IgD-negative memory B cell (primary cell): Measurements from ENCODE around the gene SLC40A1. TPM values are rescaled to one million over a fixed set of nuclear protein-coding genes. Genes with fewer than 3 reads are reported as not detected.

Experiments used
- H3K27ac Mint-ChIP-seq, 3 donors: one replicate each; pipeline ENCODE4 v1.8.0; 2020 to 2022; ENCODE audit warnings: mild to moderate bottlenecking in 3 of 3, mixed read lengths in 3 of 3, moderate library complexity in 1 of 3
- H3K27me3 Mint-ChIP-seq: one replicate; pipeline ENCODE4 v1.8.0; 2021; ENCODE audit warnings: mixed read lengths
- H3K36me3 Mint-ChIP-seq: one replicate; pipeline ENCODE4 v1.8.0; 2020; ENCODE audit warnings: mild to moderate bottlenecking, mixed read lengths
- H3K4me1 Mint-ChIP-seq, 3 donors: one replicate each; pipeline ENCODE4 v1.8.0; 2020 to 2022; ENCODE audit warnings: mixed read lengths in 3 of 3, mild to moderate bottlenecking in 1 of 3
- H3K4me3 Mint-ChIP-seq, 4 donors: one replicate each; pipeline ENCODE4 v1.8.0; 2020 to 2022; ENCODE audit warnings: mild to moderate bottlenecking in 4 of 4, mixed read lengths in 4 of 4, moderate library complexity in 3 of 4
- H3K9me3 Mint-ChIP-seq, 3 donors: one replicate each; pipeline ENCODE4 v1.8.0; 2020 to 2021; ENCODE audit warnings: mixed read lengths in 3 of 3, mild to moderate bottlenecking in 1 of 3
- polyA plus RNA-seq: library from polyadenylated mRNA; unstranded; fragments of 300-500 nt; fragmentation: Illumina TruSeq; gene quantifications from one replicate; pipeline ENCODE4 v1.2.3, GENCODE V29; 2021

Gene SLC40A1, protein sequence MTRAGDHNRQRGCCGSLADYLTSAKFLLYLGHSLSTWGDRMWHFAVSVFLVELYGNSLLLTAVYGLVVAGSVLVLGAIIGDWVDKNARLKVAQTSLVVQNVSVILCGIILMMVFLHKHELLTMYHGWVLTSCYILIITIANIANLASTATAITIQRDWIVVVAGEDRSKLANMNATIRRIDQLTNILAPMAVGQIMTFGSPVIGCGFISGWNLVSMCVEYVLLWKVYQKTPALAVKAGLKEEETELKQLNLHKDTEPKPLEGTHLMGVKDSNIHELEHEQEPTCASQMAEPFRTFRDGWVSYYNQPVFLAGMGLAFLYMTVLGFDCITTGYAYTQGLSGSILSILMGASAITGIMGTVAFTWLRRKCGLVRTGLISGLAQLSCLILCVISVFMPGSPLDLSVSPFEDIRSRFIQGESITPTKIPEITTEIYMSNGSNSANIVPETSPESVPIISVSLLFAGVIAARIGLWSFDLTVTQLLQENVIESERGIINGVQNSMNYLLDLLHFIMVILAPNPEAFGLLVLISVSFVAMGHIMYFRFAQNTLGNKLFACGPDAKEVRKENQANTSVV
- 2.3 TPM for polyA plus RNA-seq

DNA sequence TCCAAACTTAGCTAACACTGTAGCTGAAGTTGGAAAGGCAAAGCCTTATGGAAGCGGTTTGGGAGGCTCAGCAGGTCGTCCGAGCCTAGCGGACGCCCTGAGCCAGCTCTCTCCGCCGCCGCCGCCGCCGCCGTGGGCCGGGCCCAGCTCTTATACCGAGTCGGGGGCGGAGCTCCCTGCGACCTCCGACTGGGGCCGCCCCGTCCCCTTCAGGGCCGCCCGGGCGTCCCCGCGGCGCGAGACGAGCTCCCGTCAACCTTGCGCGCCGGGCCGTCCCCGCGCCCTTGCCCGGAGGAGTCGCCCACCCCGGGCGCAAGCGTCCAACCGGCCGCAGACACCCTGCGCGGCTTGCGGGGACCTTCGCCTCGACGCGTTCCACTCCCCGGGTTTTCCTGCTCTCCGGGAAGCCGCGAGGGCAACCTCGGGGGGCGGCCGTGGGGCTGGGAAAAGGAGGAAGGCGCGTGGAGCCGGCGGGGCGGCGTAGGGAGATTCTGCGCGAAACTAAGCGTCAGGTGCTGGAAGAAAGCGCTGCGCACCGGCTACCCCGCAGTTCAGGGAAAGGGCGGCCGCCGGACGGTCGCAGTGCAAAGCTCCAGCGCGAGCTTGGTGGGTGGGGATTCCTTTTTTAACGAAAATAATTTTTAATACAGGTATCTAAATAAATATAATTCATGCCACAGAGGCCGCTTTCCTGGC lies at the start of gene SLC40A1:
Gene SLC40A1, minus strand, starts transcription at position 129 of the 696 bp plus-strand sequence. CDS start 326 bp downstream, outside the sequence.
- no peaks in the 10 kb centered on the region for H3K9me3 Mint-ChIP-seq
- no peaks in the 10 kb centered on the region for H3K36me3 Mint-ChIP-seq
- peaks cover 39% of the 10 kb centered on the region for H3K27me3 Mint-ChIP-seq
- peaks cover 9 to 18% (median 11%) of the 10 kb centered on the region in 3 donors for H3K4me1 Mint-ChIP-seq
- peak within 1 kb of the TSS in 1 of 3 donors; percentile 49 for H3K27ac Mint-ChIP-seq
- H3K4me3 Mint-ChIP-seq: peak within 1 kb of the TSS; percentile 38 to 83 (median 63)

DNA sequence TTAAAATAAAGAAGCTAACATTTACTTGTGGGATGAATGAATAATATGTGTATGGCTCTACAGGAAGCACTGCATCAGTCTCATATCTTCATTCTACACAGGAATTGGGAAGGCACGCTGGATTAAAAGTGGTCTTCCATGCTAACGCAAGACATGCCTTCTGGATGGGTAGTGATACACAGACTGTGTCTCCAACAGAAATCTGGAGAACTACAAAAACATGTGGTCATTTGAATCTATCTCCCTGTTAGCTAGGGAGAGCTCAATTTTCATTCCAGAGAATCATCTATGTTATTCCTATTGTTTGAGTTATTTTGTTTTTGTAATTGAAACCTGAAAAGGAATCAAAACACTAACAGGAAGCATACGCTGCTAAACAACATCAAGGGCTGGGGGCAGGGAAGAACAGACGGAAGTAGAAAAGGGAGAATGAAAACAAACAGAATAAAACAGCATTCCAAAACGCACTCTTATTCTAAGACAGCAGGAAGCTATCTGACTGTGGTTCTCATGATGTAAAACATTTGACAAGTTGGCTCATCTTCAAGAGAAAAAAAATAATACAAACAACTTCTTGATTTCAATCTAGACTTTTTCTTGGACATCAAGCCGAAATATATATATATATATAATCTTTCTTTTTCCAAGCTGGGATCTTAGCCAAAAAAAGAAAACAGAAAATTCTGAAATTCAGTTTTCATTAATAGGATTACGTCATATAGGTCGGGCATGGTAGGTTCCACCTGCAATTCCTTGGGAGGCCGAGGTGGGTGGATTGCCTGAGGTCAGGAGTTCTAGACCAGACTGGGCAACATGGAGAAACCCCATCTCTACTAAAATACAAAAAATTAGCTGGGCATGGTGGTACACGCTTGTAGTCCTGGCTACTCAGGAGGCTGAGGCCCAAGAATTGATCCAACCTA lies 49.2 kb upstream of the SLC40A1 start:
- Mint-ChIP-seq H3K4me1 (no peaks in the 10 kb centered on the region), H3K9me3 (no peaks in the 10 kb centered on the region), H3K27me3 (peaks cover under 1% of the 10 kb centered on the region), H3K36me3 (no peaks in the 10 kb centered on the region), H3K4me3 (no peak overlapping the region), H3K27ac (no peak overlapping the region)

DNA sequence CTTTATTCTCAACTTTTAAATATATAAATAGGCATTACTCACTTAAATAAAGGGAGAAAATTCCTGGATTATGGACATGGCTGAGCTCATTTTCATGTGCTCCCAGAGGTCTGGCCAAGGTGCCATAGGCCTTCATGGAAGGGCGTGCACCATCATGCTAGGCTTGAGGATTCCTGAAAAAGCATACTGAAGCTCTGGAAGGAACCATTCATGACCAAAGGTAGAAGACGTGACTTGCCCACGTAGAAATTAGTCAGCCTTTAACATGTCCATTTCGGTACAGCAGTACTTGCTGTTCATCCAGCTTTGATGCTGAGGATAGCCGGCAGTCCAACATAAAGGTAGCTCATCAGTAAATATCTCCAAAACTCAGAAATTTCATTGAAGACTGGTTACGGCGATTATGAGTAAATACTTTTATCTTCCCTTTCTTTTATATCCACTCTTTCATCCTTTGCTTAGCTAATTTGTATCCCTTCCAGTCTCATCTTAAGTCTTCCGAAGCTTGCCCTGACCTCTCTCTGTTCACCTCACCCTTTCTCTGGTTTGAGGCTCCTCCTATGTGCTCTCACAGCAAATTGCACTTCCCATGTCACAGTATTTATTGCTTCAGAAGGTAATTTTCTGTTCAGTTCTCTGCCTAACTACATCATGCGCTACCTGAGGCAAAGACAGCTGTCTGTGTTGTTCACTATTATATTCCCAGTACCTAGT lies 48.4 kb upstream of the SLC40A1 start:
- H3K27ac Mint-ChIP-seq: no peak overlapping the region
- no peak overlapping the region for H3K4me3 Mint-ChIP-seq
- H3K36me3 Mint-ChIP-seq: no peaks in the 10 kb centered on the region
- H3K9me3 Mint-ChIP-seq: no peaks in the 10 kb centered on the region
- no peaks in the 10 kb centered on the region for H3K4me1 Mint-ChIP-seq
- peaks cover 7% of the 10 kb centered on the region for H3K27me3 Mint-ChIP-seq

DNA sequence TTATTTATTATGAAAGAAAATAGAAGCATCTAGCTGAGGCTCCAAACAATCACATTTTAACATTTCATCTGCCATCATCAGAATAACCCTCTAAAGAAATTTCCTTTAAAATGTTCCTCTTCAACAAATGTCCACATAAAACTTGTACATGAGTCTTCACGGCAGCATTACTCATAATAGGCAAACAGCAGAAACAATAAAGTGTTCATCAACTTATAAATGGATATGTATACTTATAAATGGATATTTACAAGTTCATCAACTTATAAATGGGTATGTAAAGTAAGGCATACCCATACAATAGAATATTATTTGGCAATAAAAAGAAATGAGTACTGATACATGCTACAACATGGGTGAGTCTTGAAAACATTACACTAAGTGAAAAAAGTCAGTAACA lies 47.2 kb upstream of the SLC40A1 start:
- no peak overlapping the region for H3K4me3 Mint-ChIP-seq
- no peaks in the 10 kb centered on the region for H3K36me3 Mint-ChIP-seq
- no peaks in the 10 kb centered on the region for H3K9me3 Mint-ChIP-seq
- peaks cover 0 to 1% (median 0%) of the 10 kb centered on the region in 3 donors for H3K4me1 Mint-ChIP-seq
- H3K27ac Mint-ChIP-seq: no peak overlapping the region
- H3K27me3 Mint-ChIP-seq: peaks cover 7% of the 10 kb centered on the region

DNA sequence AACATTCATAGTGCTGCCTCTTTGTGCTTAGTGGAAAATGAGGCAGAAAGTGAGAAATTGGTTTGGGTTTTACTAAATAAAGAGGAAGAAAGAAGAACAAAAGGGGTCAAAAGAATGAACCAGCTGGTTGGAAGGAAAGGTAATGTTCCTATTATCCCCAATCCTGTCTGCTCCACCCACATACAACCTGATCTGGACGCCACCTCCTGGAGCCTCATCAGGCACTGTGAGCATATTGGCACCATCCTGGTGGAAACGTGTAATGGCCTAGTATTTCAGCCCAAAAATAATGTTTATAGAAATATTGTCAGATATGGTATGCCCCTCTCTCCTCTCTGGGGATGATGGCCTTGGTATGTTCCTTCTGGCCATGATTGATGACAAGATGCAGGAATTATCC lies 45.0 kb upstream of the SLC40A1 start:
- no peaks in the 10 kb centered on the region for H3K36me3 Mint-ChIP-seq
- peaks cover 0 to 1% (median 0%) of the 10 kb centered on the region in 3 donors for H3K4me1 Mint-ChIP-seq
- H3K27ac Mint-ChIP-seq: no peak overlapping the region
- H3K4me3 Mint-ChIP-seq: no peak overlapping the region
- H3K27me3 Mint-ChIP-seq: peaks cover 7% of the 10 kb centered on the region
- no peaks in the 10 kb centered on the region for H3K9me3 Mint-ChIP-seq

DNA sequence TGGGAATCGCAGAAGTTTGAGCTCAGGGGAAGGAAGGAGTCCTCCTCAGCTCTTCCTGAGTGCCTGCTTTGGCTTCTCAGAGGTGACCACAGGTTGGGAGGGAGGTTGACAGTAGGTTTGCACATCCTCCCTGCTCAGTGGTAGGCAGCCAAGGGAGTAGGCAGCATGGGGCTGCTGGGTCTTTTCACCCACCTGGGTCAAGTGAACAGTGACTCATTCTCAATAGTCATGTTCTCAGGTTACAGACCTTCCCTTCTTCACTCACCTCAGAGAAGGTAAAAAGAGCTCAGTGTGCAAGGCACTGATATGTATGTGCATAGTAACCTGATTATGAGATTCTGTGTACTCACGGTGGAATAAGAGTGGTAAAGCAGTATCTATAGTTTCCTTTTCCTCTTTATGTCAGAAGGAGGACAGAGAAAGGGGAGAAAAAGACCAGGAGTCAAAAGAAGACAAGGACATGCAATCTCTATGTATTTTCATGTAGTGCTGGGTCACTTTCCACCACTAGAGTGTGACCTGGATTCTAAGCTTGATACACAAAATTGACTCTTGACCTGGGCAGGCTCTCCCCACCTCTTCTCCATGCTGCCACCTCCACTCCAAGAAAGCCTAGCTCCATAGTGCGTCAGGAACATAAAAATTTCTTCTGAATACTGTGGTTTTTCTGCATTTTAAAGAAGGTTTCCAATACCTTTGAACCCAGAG lies 44.2 kb upstream of the SLC40A1 start:
- H3K36me3 Mint-ChIP-seq: no peaks in the 10 kb centered on the region
- H3K27ac Mint-ChIP-seq: no peak overlapping the region
- no peaks in the 10 kb centered on the region for H3K9me3 Mint-ChIP-seq
- peaks cover 0 to 2% (median 1%) of the 10 kb centered on the region in 3 donors for H3K4me1 Mint-ChIP-seq
- H3K27me3 Mint-ChIP-seq: peaks cover 7% of the 10 kb centered on the region
- H3K4me3 Mint-ChIP-seq: no peak overlapping the region

DNA sequence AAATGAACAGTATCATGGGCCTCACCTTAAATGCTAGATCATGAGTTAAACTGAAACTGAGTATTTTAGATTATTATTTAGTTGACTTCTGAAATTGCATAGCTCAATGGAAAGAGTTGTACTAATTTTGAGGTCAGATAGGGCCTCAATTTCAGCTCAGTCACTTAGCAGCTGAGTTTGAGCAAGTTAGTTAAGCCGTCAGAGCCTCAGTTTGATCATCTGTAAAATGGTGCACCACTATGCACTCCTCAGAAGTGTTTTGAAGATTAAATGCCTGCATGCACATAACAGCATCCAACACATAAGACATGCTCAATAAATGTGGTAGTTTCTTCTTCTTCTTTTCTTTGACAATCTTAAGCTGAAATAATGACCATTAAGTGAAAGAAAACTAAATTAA lies 42.5 kb upstream of the SLC40A1 start:
- Mint-ChIP-seq H3K36me3 (no peaks in the 10 kb centered on the region), H3K27me3 (peaks cover 7% of the 10 kb centered on the region), H3K27ac (no peak overlapping the region), H3K9me3 (no peaks in the 10 kb centered on the region), H3K4me1 (peaks cover 0 to 2% (median 1%) of the 10 kb centered on the region in 3 donors), H3K4me3 (no peak overlapping the region)

DNA sequence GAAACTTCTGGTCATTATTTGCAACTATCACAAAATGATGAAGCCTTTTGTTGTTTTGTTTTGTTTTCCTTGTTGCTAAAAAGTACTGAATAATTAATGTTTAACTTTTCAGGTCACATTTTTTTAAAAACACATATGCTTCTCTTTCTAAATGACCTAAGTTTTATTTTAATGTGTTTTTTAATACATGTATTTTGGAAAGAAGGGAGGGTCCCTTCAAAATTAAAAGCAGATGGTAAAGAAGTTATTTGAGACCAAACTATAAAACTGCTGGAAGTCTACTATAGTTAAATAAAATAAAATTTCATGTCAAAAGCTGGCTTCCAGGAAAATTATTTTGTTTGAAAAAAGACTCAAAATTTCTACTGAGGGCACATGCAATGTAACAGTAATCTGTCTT lies 41.2 kb upstream of the SLC40A1 start:
- Mint-ChIP-seq H3K4me1 (peaks cover 0 to 2% (median 1%) of the 10 kb centered on the region in 3 donors), H3K9me3 (no peaks in the 10 kb centered on the region), H3K36me3 (no peaks in the 10 kb centered on the region), H3K27me3 (peaks cover 7% of the 10 kb centered on the region), H3K4me3 (no peak overlapping the region), H3K27ac (no peak overlapping the region)

DNA sequence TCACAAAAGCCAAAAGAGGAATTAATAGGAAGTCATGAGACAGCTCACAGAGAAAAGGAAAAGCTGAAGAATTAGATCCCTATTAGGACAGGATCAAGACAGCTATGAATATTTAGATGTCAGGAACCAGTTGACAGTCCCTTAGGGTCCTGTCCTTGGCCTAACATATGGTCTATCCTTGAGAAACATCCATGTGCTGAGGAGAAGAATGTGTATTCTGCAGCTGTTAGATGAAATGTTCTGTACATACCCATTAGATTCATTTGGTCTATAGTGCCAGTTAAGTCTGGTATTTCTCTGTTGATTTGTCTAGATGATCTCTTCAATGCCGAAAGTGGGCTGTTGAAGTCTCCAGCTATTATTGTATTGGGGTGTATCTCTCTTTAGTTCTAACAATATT lies 37.6 kb upstream of the SLC40A1 start:
- no peak overlapping the region for H3K4me3 Mint-ChIP-seq
- peaks cover 0 to 4% (median 0%) of the 10 kb centered on the region in 3 donors for H3K4me1 Mint-ChIP-seq
- peaks cover 4% of the 10 kb centered on the region for H3K27me3 Mint-ChIP-seq
- H3K36me3 Mint-ChIP-seq: no peaks in the 10 kb centered on the region
- no peak overlapping the region for H3K27ac Mint-ChIP-seq
- no peaks in the 10 kb centered on the region for H3K9me3 Mint-ChIP-seq

DNA sequence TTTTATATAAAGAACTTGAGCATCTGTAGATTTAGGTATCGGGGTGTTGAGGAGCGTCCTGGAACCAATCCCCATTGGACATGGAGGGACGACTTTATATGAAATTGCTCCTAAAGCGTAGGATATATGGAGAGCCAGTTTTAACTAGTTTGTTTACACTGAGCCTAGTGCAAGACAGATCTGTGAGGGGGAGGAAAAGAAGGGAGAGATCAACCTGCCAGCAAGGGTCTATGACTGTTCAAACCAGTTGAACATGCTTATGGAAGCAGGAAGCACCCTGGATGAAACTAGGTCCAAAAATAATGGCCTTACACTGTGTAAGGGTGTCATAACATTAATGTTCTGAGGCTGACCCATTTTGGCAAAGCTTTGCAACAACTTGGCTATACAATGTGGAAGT lies 34.0 kb upstream of the SLC40A1 start:
- H3K27ac Mint-ChIP-seq: no peak overlapping the region

DNA sequence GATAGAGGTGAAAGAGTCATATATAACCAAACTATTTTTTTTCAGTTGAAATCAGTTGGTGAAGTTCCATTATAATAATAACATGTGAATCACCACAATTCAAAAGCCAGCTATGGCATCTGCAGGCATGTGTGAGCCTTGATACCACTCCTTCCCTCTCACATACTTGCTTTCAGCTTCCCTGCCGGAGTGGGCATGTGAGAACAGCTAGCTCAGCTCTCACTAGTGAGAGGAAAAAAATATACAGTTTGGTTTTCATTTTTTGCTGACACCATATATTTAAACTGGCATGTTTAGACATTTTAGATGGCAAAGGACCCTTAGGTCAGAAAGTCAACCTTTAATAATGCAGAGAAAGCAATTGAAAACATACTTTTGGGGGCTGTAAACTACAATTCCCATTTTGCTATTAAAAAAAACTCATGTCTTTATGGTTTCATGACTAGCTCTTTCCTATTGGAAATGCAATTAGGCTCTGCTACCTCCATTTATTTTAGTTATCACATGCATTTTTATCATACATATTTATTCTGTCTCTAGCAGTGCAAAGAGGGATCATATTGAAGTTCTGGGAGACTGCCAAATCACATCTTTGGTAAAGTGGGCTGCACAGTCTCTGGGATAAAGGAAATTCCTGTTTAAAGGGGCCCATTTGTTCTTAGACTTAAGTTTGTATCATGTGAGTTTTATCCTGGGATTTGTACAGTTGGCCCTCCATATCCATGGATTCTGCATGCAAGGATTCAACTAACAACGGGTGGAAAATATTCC lies 33.2 kb upstream of the SLC40A1 start:
- Mint-ChIP-seq H3K4me3 (no peak overlapping the region), H3K27me3 (peaks cover 6% of the 10 kb centered on the region), H3K9me3 (no peaks in the 10 kb centered on the region), H3K4me1 (peaks cover 0 to 2% (median 0%) of the 10 kb centered on the region in 3 donors), H3K27ac (no peak overlapping the region), H3K36me3 (no peaks in the 10 kb centered on the region)

More for the DNA sequence above, 34.0 kb upstream of the SLC40A1 start:
- Mint-ChIP-seq H3K4me3 (no peak overlapping the region), H3K27me3 (peaks cover 4% of the 10 kb centered on the region), H3K9me3 (no peaks in the 10 kb centered on the region), H3K4me1 (peaks cover 0 to 2% (median 0%) of the 10 kb centered on the region in 3 donors), H3K36me3 (no peaks in the 10 kb centered on the region)

DNA sequence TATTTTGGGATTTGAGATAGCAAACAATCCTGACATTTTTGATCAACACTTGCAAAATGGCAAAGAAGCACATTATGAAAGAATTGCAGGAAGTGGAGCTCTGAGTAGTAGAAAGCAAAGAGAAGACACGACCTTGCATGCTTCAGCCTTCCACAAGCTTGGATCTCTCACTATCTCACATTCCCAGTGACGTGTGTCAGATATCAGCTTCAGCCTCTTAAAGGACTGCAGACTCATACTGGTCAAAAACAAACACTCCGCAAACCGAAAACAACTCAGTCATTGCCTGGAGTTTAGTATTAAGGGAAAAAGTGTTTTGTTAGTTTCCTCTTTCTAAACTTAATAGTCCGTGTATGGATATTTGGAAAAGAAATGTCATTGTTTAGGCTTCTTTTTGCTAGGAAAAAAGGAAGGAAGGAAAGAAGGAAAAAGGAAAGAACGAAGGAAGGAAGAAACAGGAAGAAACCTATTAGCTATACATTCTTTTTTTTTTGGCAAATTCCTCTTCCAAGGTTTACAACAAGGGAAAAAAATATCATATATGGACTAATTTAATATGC lies 32.6 kb upstream of the SLC40A1 start:
- Mint-ChIP-seq H3K36me3 (no peaks in the 10 kb centered on the region), H3K4me1 (peaks cover 0 to 2% (median 0%) of the 10 kb centered on the region in 3 donors), H3K27me3 (peaks cover 7% of the 10 kb centered on the region), H3K9me3 (no peaks in the 10 kb centered on the region), H3K27ac (no peak overlapping the region), H3K4me3 (no peak overlapping the region)

DNA sequence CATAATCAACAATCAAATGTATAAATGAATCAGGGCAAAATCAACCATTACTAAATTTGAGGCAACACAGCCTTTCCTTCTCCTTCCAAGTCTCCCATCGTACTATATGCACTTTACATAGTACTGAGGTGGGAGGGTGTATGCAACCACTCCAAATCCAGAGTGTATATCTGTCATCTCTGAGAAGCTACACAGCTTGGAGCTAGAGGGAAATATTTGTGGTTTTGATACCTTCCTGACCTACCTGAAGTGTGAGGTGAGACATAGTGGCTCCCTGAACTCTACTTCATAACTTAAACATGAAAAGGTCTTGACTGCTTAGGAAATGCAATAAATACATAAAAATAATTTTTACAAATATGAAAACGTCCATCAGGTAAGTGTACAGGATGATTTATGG lies 30.1 kb upstream of the SLC40A1 start:
- no peaks in the 10 kb centered on the region for H3K9me3 Mint-ChIP-seq
- H3K4me3 Mint-ChIP-seq: no peak overlapping the region
- H3K27ac Mint-ChIP-seq: no peak overlapping the region
- H3K4me1 Mint-ChIP-seq: peaks cover 0 to 2% (median 0%) of the 10 kb centered on the region in 3 donors
- peaks cover 8% of the 10 kb centered on the region for H3K27me3 Mint-ChIP-seq
- H3K36me3 Mint-ChIP-seq: no peaks in the 10 kb centered on the region
